Measurements from ENCODE around the gene FECH. TPM values are rescaled to one million over a fixed set of nuclear protein-coding genes. Genes with fewer than 3 reads are reported as not detected.

The FECH gene
- total RNA-seq, 4 donors from 2014 or later = 60.8 to 78.4 (median 70.2) TPM

GRCh38 chr18:57589161-57589560 is 2.7 kb upstream of the FECH start:
- Histone ChIP-seq H3K4me1 (peaks cover 10 to 13% of the 10 kb centered on the region in 2 donors), H3K4me3 (no peak overlapping the region), H3K9me3 (no peaks in the 10 kb centered on the region), H3K36me3 (peaks cover 0 to 3% of the 10 kb centered on the region in 2 donors), H3K27ac (peak overlapping the region in 1 of 4 donors; percentile 39), H3K27me3 (no peaks in the 10 kb centered on the region)
- intact Hi-C loops (cut with DNase I; ENCODE audit: low total_unique reads) = no loop called here
- no peak for ATAC-seq
- in situ Hi-C loops (cut with MboI; ENCODE audit: low sequenced_read_pairs in 4 of 4) = no loop called here
- DNase-seq = no peak
- TF ChIP-seq CTCF (IDR thresholded peaks at IDR 0.05 in 4 of 5, conservative IDR thresholded peaks at IDR 0.05 in 1 of 5) (no peak), POLR2A (IDR thresholded peaks at IDR 0.05) (no peak)

GRCh38 chr18:57587098-57587661 is 678 bp upstream of the FECH start:
- Histone ChIP-seq H3K27me3 (no peaks in the 10 kb centered on the region), H3K9me3 (no peaks in the 10 kb centered on the region), H3K4me3 (peak overlapping the region; percentile 70 to 98 (median 90)), H3K36me3 (peaks cover 0 to 10% of the 10 kb centered on the region in 2 donors), H3K27ac (peak overlapping the region; percentile 74 to 94 (median 90)), H3K4me1 (peaks cover 10 to 13% of the 10 kb centered on the region in 2 donors)
- TF ChIP-seq CTCF (IDR thresholded peaks at IDR 0.05 in 4 of 5, conservative IDR thresholded peaks at IDR 0.05 in 1 of 5) (no peak), POLR2A (IDR thresholded peaks at IDR 0.05) (no peak)
- peak; percentile 10 to 35 for ATAC-seq
- in situ Hi-C loops (cut with MboI; ENCODE audit: low sequenced_read_pairs in 4 of 4) (no loop called here), intact Hi-C loops (cut with DNase I; ENCODE audit: low total_unique reads) (loop anchor here (2.0 kb wide), 1 partner anchor 34 kb away; the partner anchor contains the start of gene NARS1)
- DNase-seq = peak in 1 of 2 donors; percentile 19

DNA sequence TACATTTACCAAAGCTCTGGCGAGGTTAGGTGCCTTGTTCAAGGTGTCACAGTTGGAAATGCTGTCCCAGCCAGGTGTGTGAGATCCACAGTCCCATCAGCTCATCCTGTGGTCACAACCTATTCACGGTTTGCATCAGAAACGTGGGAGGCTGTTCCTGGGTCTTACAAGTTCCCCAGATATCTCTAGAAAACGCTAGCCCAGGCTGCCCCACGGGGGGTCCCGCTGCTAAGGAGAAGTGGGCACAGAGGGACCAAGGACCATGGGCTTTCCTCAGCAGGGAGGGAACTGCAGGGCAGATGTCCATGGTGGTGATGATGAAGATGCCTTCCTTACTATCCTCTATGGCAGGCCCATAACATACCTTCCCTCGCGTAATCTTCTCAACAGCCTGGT is 649 bp downstream of the FECH start:
- TF ChIP-seq CTCF (IDR thresholded peaks at IDR 0.05 in 4 of 5, conservative IDR thresholded peaks at IDR 0.05 in 1 of 5) = no peak
- TF ChIP-seq POLR2A (IDR thresholded peaks at IDR 0.05) = no peak
- ATAC-seq = no peak

DNA sequence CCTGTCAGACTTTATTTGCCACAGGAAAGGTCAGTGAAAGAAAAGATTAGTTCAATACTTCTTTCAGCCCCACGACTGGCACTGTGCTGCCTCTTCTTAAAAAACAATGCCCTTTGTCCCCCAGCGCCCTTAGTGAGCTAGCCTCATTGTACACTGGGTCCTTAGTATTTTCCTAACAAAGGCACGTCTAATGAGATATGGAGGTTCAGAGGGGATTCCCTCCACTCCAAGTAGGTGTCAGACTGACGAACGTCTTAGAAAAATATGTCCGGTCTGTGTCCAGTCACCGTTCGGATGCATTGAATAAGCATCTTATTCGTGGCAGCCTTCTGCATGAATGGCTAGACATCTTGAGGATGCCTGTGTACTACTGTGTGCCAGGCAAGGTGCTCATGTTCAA is 1.1 kb downstream of the FECH start:
- Histone ChIP-seq H3K4me1 (peaks cover 10 to 13% of the 10 kb centered on the region in 2 donors), H3K4me3 (peak overlapping the region; percentile 70 to 98 (median 90)), H3K27me3 (no peaks in the 10 kb centered on the region), H3K36me3 (peaks cover 0 to 10% of the 10 kb centered on the region in 2 donors), H3K27ac (no peak overlapping the region), H3K9me3 (no peaks in the 10 kb centered on the region)
- intact Hi-C loops (cut with DNase I; ENCODE audit: low total_unique reads) = no loop called here
- ATAC-seq (no peak), DNase-seq (no peak)
- TF ChIP-seq CTCF (IDR thresholded peaks at IDR 0.05 in 4 of 5, conservative IDR thresholded peaks at IDR 0.05 in 1 of 5) = no peak
- in situ Hi-C loops (cut with MboI; ENCODE audit: low sequenced_read_pairs in 4 of 4) = no loop called here

More for the DNA sequence above, 649 bp downstream of the FECH start:
- H3K27me3 ChIP-seq = no peaks in the 10 kb centered on the region
- H3K27ac ChIP-seq = peak overlapping the region; percentile 74 to 94 (median 90)
- in situ Hi-C loops (cut with MboI; ENCODE audit: low sequenced_read_pairs in 4 of 4) = no loop called here
- intact Hi-C loops (cut with DNase I; ENCODE audit: low total_unique reads) = loop anchor here (2.0 kb wide), 1 partner anchor 35 kb away; the partner anchor contains the start of gene NARS1
- no peak for DNase-seq
- no peaks in the 10 kb centered on the region for H3K9me3 ChIP-seq
- H3K36me3 ChIP-seq = peaks cover 0 to 10% of the 10 kb centered on the region in 2 donors
- peak overlapping the region; percentile 70 to 98 (median 90) for H3K4me3 ChIP-seq
- peaks cover 10 to 13% of the 10 kb centered on the region in 2 donors for H3K4me1 ChIP-seq

Data from gastrocnemius medialis (tissue), 4 donors.